HG02623 (cell line): ENCODE data around the gene KRTAP5-3.
"Not testable (repeated sequence)": the region's sequence is repeated elsewhere in the genome, so short reads cannot be mapped to it uniquely, and the experiment has no call there.

Source experiments
- ATAC-seq: cut with Tn5 transposase; IDR thresholded peaks from one replicate; pipeline ENCODE4 v1.9.1; 2021; ENCODE audit warnings: moderate library complexity; ENCODE audit not compliant: unreplicated experiment

The KRTAP5-3 gene

DNA sequence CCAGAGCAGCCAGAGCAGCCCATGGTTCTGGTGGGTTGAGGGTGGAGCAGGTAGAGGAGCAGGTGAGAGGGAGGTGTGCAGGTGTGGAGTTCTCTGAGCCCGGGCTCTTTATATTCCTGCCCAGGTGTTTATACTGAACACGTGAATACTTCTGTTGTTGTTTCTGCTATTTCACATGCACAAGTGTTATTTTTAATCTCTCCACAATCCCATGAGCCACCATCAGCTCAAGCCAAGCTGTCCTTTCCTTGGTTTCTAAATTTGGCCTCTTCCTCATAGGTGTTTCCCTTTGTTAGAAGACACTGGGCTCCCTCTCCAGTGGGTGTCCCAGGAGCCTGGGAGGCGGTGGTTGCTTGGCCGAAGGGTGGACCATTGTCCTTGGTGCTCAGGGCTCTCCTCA, at the start of gene KRTAP5-3:
Gene KRTAP5-3 (minus strand): TSS at position 101 of the 400 bp plus-strand sequence. CDS start 78 bp downstream, at position 23.
- no peak for ATAC-seq

- no peak for ATAC-seq
Measured at GRCh38 chr11:1656670-1657069, 48.4 kb upstream of the KRTAP5-3 start.

GRCh38 chr11:1656061-1656441, 47.8 kb upstream of the KRTAP5-3 start:
- no peak for ATAC-seq

DNA sequence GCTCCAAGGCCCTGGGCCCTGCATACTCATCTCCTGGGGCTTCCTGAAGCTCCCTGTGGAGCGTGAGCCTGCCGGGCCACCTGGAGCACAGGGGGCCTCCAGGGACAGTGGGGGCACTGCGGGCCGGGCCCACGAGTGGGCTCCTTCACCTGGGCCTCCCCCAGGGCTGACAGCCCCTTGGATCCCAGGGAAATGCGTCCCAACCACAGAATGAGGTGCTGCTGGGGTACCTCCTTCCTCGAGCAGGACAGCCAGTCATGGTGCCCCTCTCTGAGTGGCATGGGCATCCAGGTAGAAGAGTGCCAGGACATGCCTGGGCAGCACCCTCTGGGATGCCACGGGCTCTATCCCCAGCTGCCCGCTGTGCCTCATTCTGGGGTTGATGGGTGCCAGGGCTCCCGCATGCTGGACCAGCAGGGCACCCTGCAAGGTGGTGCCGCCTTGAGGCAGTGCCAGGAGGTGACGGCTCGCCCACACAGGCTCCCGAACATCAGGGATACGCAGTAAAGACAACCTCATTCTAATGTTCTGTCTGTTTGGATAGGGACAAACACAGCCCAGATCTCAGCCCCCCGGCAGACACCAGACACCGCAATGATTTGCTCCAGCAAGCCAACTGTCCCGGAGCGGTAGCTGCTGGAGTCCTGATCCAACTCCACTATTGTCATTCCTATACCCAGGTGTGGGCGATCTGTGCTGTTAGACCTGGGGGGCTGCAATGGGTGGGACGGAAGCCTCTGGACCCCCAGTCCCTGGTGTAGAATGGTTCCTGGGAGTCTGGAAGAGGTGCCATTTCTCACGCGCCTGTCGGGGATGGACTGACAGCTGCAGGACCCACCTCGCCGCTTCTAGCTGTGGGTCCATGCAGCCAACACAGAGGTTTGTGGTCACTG, 47.2 kb upstream of the KRTAP5-3 start:
- ATAC-seq = no peak

GRCh38 chr11:1654388-1655167, 46.3 kb upstream of the KRTAP5-3 start:
- ATAC-seq = no peak

DNA sequence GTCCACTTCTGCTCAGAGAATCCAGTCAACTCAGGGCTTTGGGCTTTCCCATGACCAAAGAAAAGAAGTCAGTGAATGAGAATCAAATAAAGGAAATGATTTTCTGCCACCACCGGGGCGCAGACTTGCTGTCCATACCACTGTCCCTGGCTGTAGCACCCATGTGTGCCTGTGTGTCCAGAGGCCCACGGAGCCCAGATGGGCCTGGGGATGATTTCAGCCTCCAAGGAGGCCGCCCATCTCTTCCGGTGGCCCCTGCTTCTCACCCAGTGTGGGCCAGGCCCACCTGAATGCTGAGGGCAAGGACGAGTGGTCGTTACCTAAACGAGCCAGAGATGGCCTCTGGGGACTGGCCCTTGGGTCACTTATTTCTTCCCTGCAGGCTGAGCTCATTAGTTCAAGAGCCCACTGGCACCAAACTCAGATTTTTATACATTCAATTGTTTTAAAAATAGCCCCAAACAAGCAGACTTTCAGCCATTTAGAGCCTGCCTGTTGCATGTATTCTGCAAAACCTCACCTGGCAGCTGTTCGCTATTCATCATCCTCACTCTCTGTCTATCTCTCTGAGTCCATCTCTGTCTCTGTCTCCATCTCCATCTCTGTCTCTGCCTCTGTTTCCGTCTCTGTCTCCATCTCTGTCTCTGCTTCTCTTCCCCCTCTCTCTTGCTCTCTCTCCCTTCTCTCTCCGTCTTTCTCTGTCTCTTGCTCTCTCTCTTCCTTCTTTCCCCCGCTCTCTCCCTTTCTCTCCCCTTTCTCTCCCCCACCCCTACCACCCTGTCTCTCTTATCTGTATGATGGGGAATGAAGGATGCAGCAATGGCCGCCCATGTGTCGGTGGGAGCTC, 45.5 kb upstream of the KRTAP5-3 start:
- ATAC-seq = no peak

GRCh38 chr11:1652771-1653540, 44.7 kb upstream of the KRTAP5-3 start:
- ATAC-seq = no peak

DNA sequence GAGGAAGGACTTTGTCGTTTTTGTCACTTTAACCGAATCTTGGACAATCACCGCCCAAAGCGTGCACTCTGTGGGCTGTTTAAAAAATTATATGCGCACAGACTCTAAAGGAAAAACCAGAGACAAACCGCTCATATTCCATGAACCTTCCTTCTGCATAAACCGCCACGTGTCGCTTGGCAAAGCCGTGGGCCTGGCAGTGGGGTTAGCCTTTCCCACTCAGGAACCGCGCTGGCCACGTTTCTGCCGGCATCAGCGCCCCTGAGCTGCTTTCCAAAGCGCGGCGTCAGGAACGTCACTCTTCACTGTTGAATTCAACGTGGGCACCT, 44.1 kb upstream of the KRTAP5-3 start:
- no peak for ATAC-seq

DNA sequence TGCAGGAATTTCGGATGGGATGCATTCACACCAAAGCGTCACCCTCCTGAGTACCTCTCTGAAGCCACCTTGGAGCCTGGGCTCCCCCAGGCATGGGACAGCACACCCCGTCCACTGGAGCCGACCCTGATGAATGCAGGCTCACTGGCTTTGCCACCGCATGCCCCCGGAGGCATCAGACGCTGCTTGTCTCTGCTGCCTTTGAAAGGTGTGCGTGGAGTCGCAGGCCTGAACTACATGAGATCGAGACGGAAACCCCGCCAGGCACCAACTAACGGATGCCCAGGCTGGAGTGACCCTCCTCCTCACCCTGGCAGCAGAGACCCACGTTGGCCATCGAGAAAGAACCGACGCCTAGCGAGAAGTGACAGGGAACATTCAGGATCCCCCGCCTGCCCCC, 43.8 kb upstream of the KRTAP5-3 start:
- no peak for ATAC-seq

GRCh38 chr11:1651411-1651980, 43.2 kb upstream of the KRTAP5-3 start:
- no peak for ATAC-seq

DNA sequence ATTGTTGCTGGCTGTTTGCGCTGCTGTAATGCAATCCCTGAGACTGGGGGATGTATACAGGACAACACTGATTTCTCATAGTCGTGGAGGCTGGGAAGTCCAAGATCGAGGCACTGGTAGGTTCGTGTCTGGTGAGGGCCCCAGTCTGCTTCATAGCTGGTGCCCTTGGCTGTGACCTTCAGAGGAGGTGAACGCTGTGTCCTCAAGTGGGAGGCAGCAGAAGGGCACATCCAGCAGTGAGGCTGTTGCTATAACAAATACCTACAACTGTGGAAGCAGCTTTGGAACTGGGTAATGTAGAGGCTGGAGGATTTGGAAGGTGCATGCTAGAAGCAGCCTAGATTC, 42.6 kb upstream of the KRTAP5-3 start:
- no peak for ATAC-seq

GRCh38 chr11:1650034-1650917, 42.0 kb upstream of the KRTAP5-3 start:
- no peak for ATAC-seq

- ATAC-seq = no peak
Measured at GRCh38 chr11:1648653-1649420, 40.6 kb upstream of the KRTAP5-3 start.

GRCh38 chr11:1647901-1648652, 39.8 kb upstream of the KRTAP5-3 start:
- no peak for ATAC-seq

- ATAC-seq = not testable (repeated sequence)
Measured at GRCh38 chr11:1646540-1646939, 38.3 kb upstream of the KRTAP5-3 start.

GRCh38 chr11:1645357-1645821, 37.1 kb upstream of the KRTAP5-3 start:
- no peak for ATAC-seq

- no peak for ATAC-seq
Measured at GRCh38 chr11:1644601-1645356, 36.5 kb upstream of the KRTAP5-3 start.
